Ectodermal cell (in vitro differentiated cells): Measurements from ENCODE around the gene WWOX.

Experiments used
- H3K27ac ChIP-seq: 2 replicates; pipeline ENCODE4 v1.7.0; 2013; ENCODE audit warnings: mild to moderate bottlenecking, low read depth, low read length; ENCODE audit not compliant: insufficient read depth, poor library complexity, severe bottlenecking
- H3K27me3 ChIP-seq: 2 replicates; pipeline ENCODE4 v1.7.0; 2013; ENCODE audit warnings: mild to moderate bottlenecking, low read length; ENCODE audit not compliant: insufficient read depth, control insufficient read depth, poor library complexity, severe bottlenecking
- H3K36me3 ChIP-seq: one replicate; pipeline ENCODE4 v1.7.0; 2013; ENCODE audit warnings: low read length; ENCODE audit not compliant: control insufficient read depth, insufficient read depth
- H3K4me1 ChIP-seq: one replicate; pipeline ENCODE4 v1.7.0; 2013; ENCODE audit warnings: low read length; ENCODE audit not compliant: control insufficient read depth, insufficient read depth
- H3K4me3 ChIP-seq: 2 replicates; pipeline ENCODE4 v1.7.0; 2013; ENCODE audit warnings: low read depth, low read length, control low read depth; ENCODE audit not compliant: insufficient read depth
- H3K9me3 ChIP-seq: 2 replicates; pipeline ENCODE4 v1.7.0; 2013; ENCODE audit warnings: mild to moderate bottlenecking, low read length, moderate library complexity; ENCODE audit not compliant: control insufficient read depth
- WGBS, 2 experiments: methylation state at CpG; one replicate each; pipeline ENCODE4 v1.1.7; 2013; ENCODE audit warnings: missing lambda C conversion rate in 2 of 2; 5-methylcytosine and 5-hydroxymethylcytosine counted together

Gene WWOX

GRCh38 chr16:79168321-79168720 lies 1068.9 kb downstream of the WWOX start:
- no peaks in the 10 kb centered on the region for H3K36me3 ChIP-seq
- WGBS, 2 experiments: 85 to 100% methylated on average over 2 of the region's 2 CpGs

GRCh38 chr16:79169239-79169638 lies 1069.8 kb downstream of the WWOX start:
- Histone ChIP-seq H3K4me3 (no peak overlapping the region), H3K27me3 (no peaks in the 10 kb centered on the region), H3K4me1 (peaks cover 25% of the 10 kb centered on the region), H3K27ac (no peak overlapping the region), H3K36me3 (no peaks in the 10 kb centered on the region), H3K9me3 (peaks cover 5% of the 10 kb centered on the region)
- 6 to 11% methylated on average over 2 of the region's 2 CpGs for WGBS, 2 experiments

More at GRCh38 chr16:79168321-79168720, 1068.9 kb downstream of the WWOX start:
- Histone ChIP-seq H3K4me3 (no peak overlapping the region), H3K27me3 (no peaks in the 10 kb centered on the region), H3K4me1 (peaks cover 31% of the 10 kb centered on the region), H3K27ac (no peak overlapping the region), H3K9me3 (peaks cover 5% of the 10 kb centered on the region)

- peaks cover 17% of the 10 kb centered on the region for H3K4me1 ChIP-seq
- no peaks in the 10 kb centered on the region for H3K36me3 ChIP-seq
- H3K4me3 ChIP-seq: no peak overlapping the region
- H3K27ac ChIP-seq: no peak overlapping the region
- H3K27me3 ChIP-seq: no peaks in the 10 kb centered on the region
- 97 to 98% methylated on average over 6 to 7 of the region's 7 CpGs for WGBS, 2 experiments
- peaks cover 5% of the 10 kb centered on the region for H3K9me3 ChIP-seq
Observed at GRCh38 chr16:79170555-79171246, 1071.2 kb downstream of the WWOX start.

GRCh38 chr16:79171504-79171903 lies 1072.0 kb downstream of the WWOX start:
- 88 to 94% methylated on average over 2 to 4 of the region's 4 CpGs for WGBS, 2 experiments
- H3K9me3 ChIP-seq: peaks cover 5% of the 10 kb centered on the region
- no peak overlapping the region for H3K27ac ChIP-seq
- H3K4me1 ChIP-seq: peaks cover 12% of the 10 kb centered on the region
- no peaks in the 10 kb centered on the region for H3K36me3 ChIP-seq
- H3K27me3 ChIP-seq: no peaks in the 10 kb centered on the region
- H3K4me3 ChIP-seq: no peak overlapping the region

GRCh38 chr16:79171931-79172705 lies 1072.7 kb downstream of the WWOX start:
- Histone ChIP-seq H3K4me1 (peaks cover 12% of the 10 kb centered on the region), H3K9me3 (peaks cover 4% of the 10 kb centered on the region), H3K27me3 (no peaks in the 10 kb centered on the region), H3K36me3 (no peaks in the 10 kb centered on the region), H3K27ac (no peak overlapping the region), H3K4me3 (no peak overlapping the region)
- WGBS, 2 experiments: 91 to 93% methylated on average over 15 of the region's 15 CpGs

GRCh38 chr16:79172976-79173500 lies 1073.6 kb downstream of the WWOX start:
- no peak overlapping the region for H3K4me3 ChIP-seq
- WGBS, 2 experiments: 95 to 96% methylated on average over 4 of the region's 4 CpGs
- H3K4me1 ChIP-seq: peaks cover 12% of the 10 kb centered on the region
- H3K27ac ChIP-seq: no peak overlapping the region
- no peaks in the 10 kb centered on the region for H3K27me3 ChIP-seq
- no peaks in the 10 kb centered on the region for H3K9me3 ChIP-seq
- H3K36me3 ChIP-seq: no peaks in the 10 kb centered on the region

GRCh38 chr16:79173919-79174318 lies 1074.5 kb downstream of the WWOX start:
- H3K27me3 ChIP-seq: no peaks in the 10 kb centered on the region
- WGBS, 2 experiments: 96 to 98% methylated on average over 4 of the region's 4 CpGs
- peaks cover 11% of the 10 kb centered on the region for H3K4me1 ChIP-seq
- H3K4me3 ChIP-seq: no peak overlapping the region
- H3K9me3 ChIP-seq: no peaks in the 10 kb centered on the region
- H3K36me3 ChIP-seq: no peaks in the 10 kb centered on the region
- H3K27ac ChIP-seq: no peak overlapping the region

GRCh38 chr16:79175286-79176057 lies 1076.0 kb downstream of the WWOX start:
- H3K4me3 ChIP-seq: no peak overlapping the region
- no peak overlapping the region for H3K27ac ChIP-seq
- no peaks in the 10 kb centered on the region for H3K27me3 ChIP-seq
- no peaks in the 10 kb centered on the region for H3K4me1 ChIP-seq
- H3K36me3 ChIP-seq: no peaks in the 10 kb centered on the region
- WGBS, 2 experiments: 89 to 91% methylated on average over 6 of the region's 6 CpGs
- H3K9me3 ChIP-seq: no peaks in the 10 kb centered on the region

GRCh38 chr16:79177018-79177417 lies 1077.6 kb downstream of the WWOX start:
- H3K9me3 ChIP-seq: no peaks in the 10 kb centered on the region
- no peak overlapping the region for H3K4me3 ChIP-seq
- H3K27me3 ChIP-seq: no peaks in the 10 kb centered on the region
- no peak overlapping the region for H3K27ac ChIP-seq
- 94 to 95% methylated on average over 14 of the region's 14 CpGs for WGBS, 2 experiments
- H3K4me1 ChIP-seq: no peaks in the 10 kb centered on the region
- no peaks in the 10 kb centered on the region for H3K36me3 ChIP-seq

GRCh38 chr16:79181419-79181818 lies 1082.0 kb downstream of the WWOX start:
- H3K27me3 ChIP-seq: no peaks in the 10 kb centered on the region
- peaks cover 3% of the 10 kb centered on the region for H3K4me1 ChIP-seq
- no peak overlapping the region for H3K4me3 ChIP-seq
- H3K36me3 ChIP-seq: no peaks in the 10 kb centered on the region
- H3K27ac ChIP-seq: no peak overlapping the region
- 92 to 99% methylated on average over 3 of the region's 3 CpGs for WGBS, 2 experiments
- no peaks in the 10 kb centered on the region for H3K9me3 ChIP-seq
